Stimulated activated CD4-positive, alpha-beta T cell treated with anti-CD3 and anti-CD28 coated beads, Interleukin-4, amount 100 ng/mL, for 4 hours (primary cell): ENCODE measurements around the gene QTRT2.

ENCODE experiments used
- DNase-seq, 2 experiments: peaks; one replicate each; pipeline ENCODE4 v3.0.0-alpha.2; 2020

Gene QTRT2

GRCh38 chr3:114056130-114057010, at the start of gene QTRT2, which contains the start of gene CCDC191:
Gene QTRT2 (plus strand): TSS chr3:114056737. CDS start chr3:114065258, 8,521 bp downstream.
Gene CCDC191 (minus strand): TSS chr3:114056526. CDS start chr3:114056466, 60 bp downstream.
- DNase-seq: peak; percentile 92 to 99

GRCh38 chr3:114011059-114011797, 45.3 kb upstream of the QTRT2 start:
- DNase-seq: no peak

- no peak for DNase-seq
Measured at GRCh38 chr3:114014211-114014610, 42.3 kb upstream of the QTRT2 start.

GRCh38 chr3:114019486-114019885, 37.1 kb upstream of the QTRT2 start:
- DNase-seq: no peak

- DNase-seq: no peak
Measured at GRCh38 chr3:114020907-114021306, 35.6 kb upstream of the QTRT2 start.

GRCh38 chr3:114022145-114022802, 34.3 kb upstream of the QTRT2 start:
- DNase-seq: no peak

- DNase-seq: no peak
Measured at GRCh38 chr3:114025451-114025850, 31.1 kb upstream of the QTRT2 start.

- DNase-seq: no peak
Measured at GRCh38 chr3:114026331-114026730, 30.2 kb upstream of the QTRT2 start.

- DNase-seq: no peak
Measured at GRCh38 chr3:114033721-114034120, 22.8 kb upstream of the QTRT2 start.

- no peak for DNase-seq
Measured at GRCh38 chr3:114034211-114034610, 22.3 kb upstream of the QTRT2 start.

GRCh38 chr3:114034787-114035545, 21.6 kb upstream of the QTRT2 start:
- DNase-seq: no peak

- DNase-seq: no peak
Measured at GRCh38 chr3:114035896-114036295, 20.6 kb upstream of the QTRT2 start.

- no peak for DNase-seq
Measured at GRCh38 chr3:114043205-114043604, 13.3 kb upstream of the QTRT2 start.

- DNase-seq: no peak
Measured at GRCh38 chr3:114052216-114052615, 4.3 kb upstream of the QTRT2 start.

GRCh38 chr3:114057011-114057347, 442 bp downstream of the QTRT2 start:
- DNase-seq: peak in 1 of 2 experiments; percentile 2

GRCh38 chr3:114058646-114059045, 2.1 kb downstream of the QTRT2 start:
- DNase-seq: no peak

- DNase-seq: no peak
Measured at GRCh38 chr3:114060906-114061655, 4.5 kb downstream of the QTRT2 start.

GRCh38 chr3:114067804-114068203, 11.3 kb downstream of the QTRT2 start:
- DNase-seq: no peak

GRCh38 chr3:114068336-114068735, 11.8 kb downstream of the QTRT2 start:
- no peak for DNase-seq

GRCh38 chr3:114071786-114072185, 15.2 kb downstream of the QTRT2 start:
- DNase-seq: no peak

- DNase-seq: no peak
Measured at GRCh38 chr3:114076711-114077110, 20.2 kb downstream of the QTRT2 start.

GRCh38 chr3:114078126-114078525, 21.6 kb downstream of the QTRT2 start:
- no peak for DNase-seq
